ENCODE measurements around the gene LPCAT2. TPM values are rescaled to one million over a fixed set of nuclear protein-coding genes. Genes with fewer than 3 reads are reported as not detected.

LPCAT2 gene
- total and polyA plus RNA-seq, 2 of the 13 experiments (the other 11 are each of a cell fraction or from before 2014, with no cell fraction given): 9.9 to 17.6 TPM

DNA sequence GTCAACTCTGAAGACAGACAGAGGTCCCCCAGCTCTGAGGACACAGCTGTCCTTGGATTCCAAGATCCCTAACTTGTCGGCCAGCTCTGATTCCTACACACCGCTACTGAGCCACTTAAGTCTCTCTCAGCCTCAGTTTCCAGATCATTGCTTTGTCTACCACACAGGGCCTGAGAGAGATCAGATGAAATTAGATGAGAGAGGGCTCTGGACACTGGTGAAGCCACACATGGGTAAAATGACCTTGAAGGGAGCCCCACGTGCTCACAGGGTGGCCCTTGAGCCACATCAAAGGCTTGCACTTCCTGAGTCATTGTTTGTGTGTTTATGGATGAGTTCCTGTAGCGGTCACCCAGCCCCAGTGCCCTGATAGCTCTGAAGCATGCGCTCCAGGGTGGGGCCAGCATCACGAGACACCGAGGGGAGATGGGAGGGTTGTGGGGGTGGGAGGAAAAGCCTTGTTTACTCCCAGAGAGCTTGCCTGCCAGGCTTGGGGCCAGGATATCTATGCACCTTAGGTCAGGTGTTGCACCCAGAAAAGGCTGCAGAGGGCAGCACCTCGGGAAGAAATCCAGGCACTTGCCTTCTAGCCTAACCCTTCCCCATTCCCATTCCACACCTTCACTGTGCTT, 114.2 kb downstream of the LPCAT2 start (continued):
- TF ChIP-seq SP1 (IDR thresholded peaks at IDR 0.05) (no peak), SP1 (CRISPR knock-in tag; IDR thresholded peaks at IDR 0.05) (peak; percentile 70), MTF1 (CRISPR knock-in tag; IDR thresholded peaks at IDR 0.05) (peak; percentile 44; the same call in 1 of the 2 replicates), GFI1 (CRISPR knock-in tag; IDR thresholded peaks at IDR 0.05; ENCODE audit: borderline replicate concordance) (peak; percentile 95), ZNF143 (CRISPR knock-in tag; IDR thresholded peaks at IDR 0.05) (peak; percentile 63), HNF4G (IDR thresholded peaks at IDR 0.05; ENCODE audit: borderline replicate concordance, low read depth, low read length) (peak; percentile 50; the same call in 1 of the 2 replicates), HNF4G (CRISPR knock-in tag; IDR thresholded peaks at IDR 0.05; ENCODE audit: borderline replicate concordance, low read depth) (peak; percentile 84; the same call in 1 of the 2 replicates), ZNF431 (CRISPR knock-in tag; IDR thresholded peaks at IDR 0.05; ENCODE audit: borderline replicate concordance, low read depth) (peak; percentile 96), TCF7L2 (IDR thresholded peaks at IDR 0.05; ENCODE audit: low read depth, low read length) (peak; percentile 92), STAT5B (CRISPR knock-in tag; IDR thresholded peaks at IDR 0.05) (0 out of 2 replicates have a peak, but pooled peaks have one; percentile 56), ZNF543 (CRISPR knock-in tag; IDR thresholded peaks at IDR 0.05) (peak; percentile 93), KDM1A (CRISPR knock-in tag; IDR thresholded peaks at IDR 0.05) (peak; percentile 74), ZNF234 (CRISPR knock-in tag; conservative IDR thresholded peaks at IDR 0.05) (no peak), CCDC6 (CRISPR knock-in tag; IDR thresholded peaks at IDR 0.05) (peak; percentile 87; the same call in 1 of the 2 replicates), ZNF337 (CRISPR knock-in tag; IDR thresholded peaks at IDR 0.05; ENCODE audit: borderline replicate concordance, low read depth) (no peak), ZKSCAN8 (CRISPR knock-in tag; IDR thresholded peaks at IDR 0.05; ENCODE audit: borderline replicate concordance) (peak; percentile 85; the same call in 1 of the 2 replicates), ZNF260 (CRISPR knock-in tag; IDR thresholded peaks at IDR 0.05; ENCODE audit: borderline replicate concordance, low read depth) (no peak), JDP2 (CRISPR knock-in tag; IDR thresholded peaks at IDR 0.05; ENCODE audit: borderline replicate concordance) (no peak), HDAC2 (CRISPR knock-in tag; IDR thresholded peaks at IDR 0.05) (peak; percentile 96), PRMT3 (CRISPR knock-in tag; IDR thresholded peaks at IDR 0.05; ENCODE audit: borderline replicate concordance, low read depth) (no peak), YEATS4 (CRISPR knock-in tag; IDR thresholded peaks at IDR 0.05; ENCODE audit: borderline replicate concordance) (peak; percentile 86)
- TF ChIP-seq, protein P1, sequence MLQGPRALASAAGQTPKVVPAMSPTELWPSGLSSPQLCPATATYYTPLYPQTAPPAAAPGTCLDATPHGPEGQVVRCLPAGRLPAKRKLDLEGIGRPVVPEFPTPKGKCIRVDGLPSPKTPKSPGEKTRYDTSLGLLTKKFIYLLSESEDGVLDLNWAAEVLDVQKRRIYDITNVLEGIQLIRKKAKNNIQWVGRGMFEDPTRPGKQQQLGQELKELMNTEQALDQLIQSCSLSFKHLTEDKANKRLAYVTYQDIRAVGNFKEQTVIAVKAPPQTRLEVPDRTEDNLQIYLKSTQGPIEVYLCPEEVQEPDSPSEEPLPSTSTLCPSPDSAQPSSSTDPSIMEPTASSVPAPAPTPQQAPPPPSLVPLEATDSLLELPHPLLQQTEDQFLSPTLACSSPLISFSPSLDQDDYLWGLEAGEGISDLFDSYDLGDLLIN (CRISPR knock-in tag; IDR thresholded peaks at IDR 0.05; ENCODE audit: borderline replicate concordance): no peak
- TF ChIP-seq, protein P2, sequence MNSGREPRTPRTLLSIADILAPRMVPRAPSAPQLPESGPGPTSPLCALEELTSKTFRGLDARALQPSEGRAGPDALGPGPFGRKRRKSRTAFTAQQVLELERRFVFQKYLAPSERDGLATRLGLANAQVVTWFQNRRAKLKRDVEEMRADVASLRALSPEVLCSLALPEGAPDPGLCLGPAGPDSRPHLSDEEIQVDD (CRISPR knock-in tag; IDR thresholded peaks at IDR 0.05; ENCODE audit: borderline replicate concordance): no peak
- TF ChIP-seq, protein P3, sequence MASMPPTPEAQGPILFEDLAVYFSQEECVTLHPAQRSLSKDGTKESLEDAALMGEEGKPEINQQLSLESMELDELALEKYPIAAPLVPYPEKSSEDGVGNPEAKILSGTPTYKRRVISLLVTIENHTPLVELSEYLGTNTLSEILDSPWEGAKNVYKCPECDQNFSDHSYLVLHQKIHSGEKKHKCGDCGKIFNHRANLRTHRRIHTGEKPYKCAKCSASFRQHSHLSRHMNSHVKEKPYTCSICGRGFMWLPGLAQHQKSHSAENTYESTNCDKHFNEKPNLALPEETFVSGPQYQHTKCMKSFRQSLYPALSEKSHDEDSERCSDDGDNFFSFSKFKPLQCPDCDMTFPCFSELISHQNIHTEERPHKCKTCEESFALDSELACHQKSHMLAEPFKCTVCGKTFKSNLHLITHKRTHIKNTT (CRISPR knock-in tag; IDR thresholded peaks at IDR 0.05): no peak
- TF ChIP-seq, protein P4, sequence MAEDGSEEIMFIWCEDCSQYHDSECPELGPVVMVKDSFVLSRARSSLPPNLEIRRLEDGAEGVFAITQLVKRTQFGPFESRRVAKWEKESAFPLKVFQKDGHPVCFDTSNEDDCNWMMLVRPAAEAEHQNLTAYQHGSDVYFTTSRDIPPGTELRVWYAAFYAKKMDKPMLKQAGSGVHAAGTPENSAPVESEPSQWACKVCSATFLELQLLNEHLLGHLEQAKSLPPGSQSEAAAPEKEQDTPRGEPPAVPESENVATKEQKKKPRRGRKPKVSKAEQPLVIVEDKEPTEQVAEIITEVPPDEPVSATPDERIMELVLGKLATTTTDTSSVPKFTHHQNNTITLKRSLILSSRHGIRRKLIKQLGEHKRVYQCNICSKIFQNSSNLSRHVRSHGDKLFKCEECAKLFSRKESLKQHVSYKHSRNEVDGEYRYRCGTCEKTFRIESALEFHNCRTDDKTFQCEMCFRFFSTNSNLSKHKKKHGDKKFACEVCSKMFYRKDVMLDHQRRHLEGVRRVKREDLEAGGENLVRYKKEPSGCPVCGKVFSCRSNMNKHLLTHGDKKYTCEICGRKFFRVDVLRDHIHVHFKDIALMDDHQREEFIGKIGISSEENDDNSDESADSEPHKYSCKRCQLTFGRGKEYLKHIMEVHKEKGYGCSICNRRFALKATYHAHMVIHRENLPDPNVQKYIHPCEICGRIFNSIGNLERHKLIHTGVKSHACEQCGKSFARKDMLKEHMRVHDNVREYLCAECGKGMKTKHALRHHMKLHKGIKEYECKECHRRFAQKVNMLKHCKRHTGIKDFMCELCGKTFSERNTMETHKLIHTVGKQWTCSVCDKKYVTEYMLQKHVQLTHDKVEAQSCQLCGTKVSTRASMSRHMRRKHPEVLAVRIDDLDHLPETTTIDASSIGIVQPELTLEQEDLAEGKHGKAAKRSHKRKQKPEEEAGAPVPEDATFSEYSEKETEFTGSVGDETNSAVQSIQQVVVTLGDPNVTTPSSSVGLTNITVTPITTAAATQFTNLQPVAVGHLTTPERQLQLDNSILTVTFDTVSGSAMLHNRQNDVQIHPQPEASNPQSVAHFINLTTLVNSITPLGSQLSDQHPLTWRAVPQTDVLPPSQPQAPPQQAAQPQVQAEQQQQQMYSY (CRISPR knock-in tag; IDR thresholded peaks at IDR 0.05): no peak

Measured in HepG2 (cell line).